Measurements from ENCODE around the gene PHLDB2. TPM values are rescaled to one million over a fixed set of nuclear protein-coding genes. Genes with fewer than 3 reads are reported as not detected.

The PHLDB2 gene
- total RNA-seq, 1 donor from 2014 or later, result 45.5 TPM

DNA sequence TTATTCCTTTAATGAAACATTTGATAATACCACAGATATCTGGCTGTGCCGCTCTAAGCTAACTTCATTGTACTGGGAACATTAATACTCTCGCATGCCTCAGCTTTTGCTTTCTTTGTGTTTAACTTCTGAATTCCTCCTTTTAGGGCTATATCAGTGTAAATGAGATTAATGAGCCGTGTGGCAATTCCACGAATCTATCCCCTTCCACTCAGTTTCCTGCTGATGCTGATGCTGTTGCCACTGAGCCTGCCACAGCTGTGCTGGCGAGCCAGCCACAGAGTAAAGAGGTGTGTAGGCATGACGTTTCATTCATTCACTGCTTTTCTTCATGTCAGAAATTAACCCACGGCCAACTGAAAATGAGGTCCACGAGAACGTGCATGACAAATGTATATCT lies 89.7 kb downstream of the PHLDB2 start:
- TF ChIP-seq, protein P1, sequence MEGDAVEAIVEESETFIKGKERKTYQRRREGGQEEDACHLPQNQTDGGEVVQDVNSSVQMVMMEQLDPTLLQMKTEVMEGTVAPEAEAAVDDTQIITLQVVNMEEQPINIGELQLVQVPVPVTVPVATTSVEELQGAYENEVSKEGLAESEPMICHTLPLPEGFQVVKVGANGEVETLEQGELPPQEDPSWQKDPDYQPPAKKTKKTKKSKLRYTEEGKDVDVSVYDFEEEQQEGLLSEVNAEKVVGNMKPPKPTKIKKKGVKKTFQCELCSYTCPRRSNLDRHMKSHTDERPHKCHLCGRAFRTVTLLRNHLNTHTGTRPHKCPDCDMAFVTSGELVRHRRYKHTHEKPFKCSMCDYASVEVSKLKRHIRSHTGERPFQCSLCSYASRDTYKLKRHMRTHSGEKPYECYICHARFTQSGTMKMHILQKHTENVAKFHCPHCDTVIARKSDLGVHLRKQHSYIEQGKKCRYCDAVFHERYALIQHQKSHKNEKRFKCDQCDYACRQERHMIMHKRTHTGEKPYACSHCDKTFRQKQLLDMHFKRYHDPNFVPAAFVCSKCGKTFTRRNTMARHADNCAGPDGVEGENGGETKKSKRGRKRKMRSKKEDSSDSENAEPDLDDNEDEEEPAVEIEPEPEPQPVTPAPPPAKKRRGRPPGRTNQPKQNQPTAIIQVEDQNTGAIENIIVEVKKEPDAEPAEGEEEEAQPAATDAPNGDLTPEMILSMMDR (IDR thresholded peaks at IDR 0.05; ENCODE audit: insufficient read depth, low read length, severe bottlenecking), result no peak
- DNase-seq (ENCODE audit: low read depth) (no peak), FAIRE-seq (no peak)
- peaks cover 14% of the 10 kb centered on the region for H3K36me3 ChIP-seq (ENCODE audit: control insufficient read depth, insufficient read depth, low read length)
- no peaks in the 10 kb centered on the region for H3K27me3 ChIP-seq (ENCODE audit: control insufficient read depth, insufficient read depth, low read length)
- H3K4me3 ChIP-seq (ENCODE audit: low read depth, low read length), result no peak overlapping the region

GRCh38 chr3:111949712-111950111 lies 90.6 kb downstream of the PHLDB2 start:
- Histone ChIP-seq H3K4me3 (ENCODE audit: low read depth, low read length) (no peak overlapping the region), H3K27me3 (ENCODE audit: control insufficient read depth, insufficient read depth, low read length) (no peaks in the 10 kb centered on the region), H3K36me3 (ENCODE audit: control insufficient read depth, insufficient read depth, low read length) (peaks cover 15% of the 10 kb centered on the region)
- DNase-seq (ENCODE audit: low read depth), result no peak
- FAIRE-seq, result no peak
- TF ChIP-seq, protein P1 (IDR thresholded peaks at IDR 0.05; ENCODE audit: insufficient read depth, low read length, severe bottlenecking), result no peak

DNA sequence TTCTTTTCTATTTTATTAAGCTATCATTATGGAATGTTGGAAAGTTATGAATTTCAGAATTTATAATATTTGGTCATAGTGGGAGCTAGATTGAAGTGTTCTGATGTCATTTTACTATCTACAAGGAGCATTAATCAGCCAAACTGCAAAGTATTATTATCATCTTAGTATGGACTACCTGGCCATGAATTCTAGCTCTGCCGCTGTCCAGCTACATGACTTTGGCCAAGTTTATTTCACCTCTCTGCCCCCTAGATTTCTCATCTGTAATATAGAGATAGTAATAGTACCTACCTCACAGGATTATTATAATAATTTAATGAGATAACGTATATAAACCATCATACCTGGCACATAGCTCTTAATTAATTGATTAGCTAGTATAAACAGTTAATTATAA lies 92.0 kb downstream of the PHLDB2 start:
- H3K27me3 ChIP-seq (ENCODE audit: control insufficient read depth, insufficient read depth, low read length), result no peaks in the 10 kb centered on the region
- peaks cover 15% of the 10 kb centered on the region for H3K36me3 ChIP-seq (ENCODE audit: control insufficient read depth, insufficient read depth, low read length)
- TF ChIP-seq, protein P1 (IDR thresholded peaks at IDR 0.05; ENCODE audit: insufficient read depth, low read length, severe bottlenecking), result no peak
- H3K4me3 ChIP-seq (ENCODE audit: low read depth, low read length), result no peak overlapping the region
- FAIRE-seq, result no peak
- no peak for DNase-seq (ENCODE audit: low read depth)

DNA sequence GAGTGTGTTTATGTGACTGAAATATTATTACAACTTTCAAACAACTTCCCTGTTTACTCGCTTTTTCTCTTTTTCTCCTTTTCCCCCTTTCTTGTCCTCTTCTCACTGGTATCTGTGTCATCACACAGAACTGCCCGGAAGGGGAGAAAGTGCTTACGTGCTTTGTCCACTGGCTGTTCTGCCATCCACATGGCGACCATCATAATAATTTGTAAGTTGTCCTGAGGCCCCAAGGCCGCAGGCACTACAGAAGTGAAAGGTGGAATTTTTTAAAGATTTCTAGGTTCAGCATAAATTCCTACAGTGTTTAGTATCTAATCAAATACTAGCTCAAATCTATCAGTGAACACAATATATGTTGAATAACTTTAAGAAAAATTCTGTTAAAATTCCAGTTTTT lies 93.0 kb downstream of the PHLDB2 start:
- no peak for FAIRE-seq
- H3K4me3 ChIP-seq (ENCODE audit: low read depth, low read length), result no peak overlapping the region
- no peak for DNase-seq (ENCODE audit: low read depth)
- H3K27me3 ChIP-seq (ENCODE audit: control insufficient read depth, insufficient read depth, low read length), result no peaks in the 10 kb centered on the region
- TF ChIP-seq, protein P1 (IDR thresholded peaks at IDR 0.05; ENCODE audit: insufficient read depth, low read length, severe bottlenecking), result no peak
- H3K36me3 ChIP-seq (ENCODE audit: control insufficient read depth, insufficient read depth, low read length), result peaks cover 16% of the 10 kb centered on the region

- no peaks in the 10 kb centered on the region for H3K27me3 ChIP-seq (ENCODE audit: control insufficient read depth, insufficient read depth, low read length)
- FAIRE-seq (no peak), DNase-seq (ENCODE audit: low read depth) (no peak)
- H3K36me3 ChIP-seq (ENCODE audit: control insufficient read depth, insufficient read depth, low read length), result peaks cover 16% of the 10 kb centered on the region
- TF ChIP-seq, protein P1 (IDR thresholded peaks at IDR 0.05; ENCODE audit: insufficient read depth, low read length, severe bottlenecking), result no peak
- no peak overlapping the region for H3K4me3 ChIP-seq (ENCODE audit: low read depth, low read length)
Measured at GRCh38 chr3:111952866-111953450, 93.9 kb downstream of the PHLDB2 start.
